ENCODE results near the gene ABCB8. TPM values are rescaled to one million over a fixed set of nuclear protein-coding genes. Genes with fewer than 3 reads are reported as not detected.

Gene ABCB8
- total and polyA plus RNA-seq, 2 of the 8 experiments (the other 6 are each of a cell fraction or from before 2014, with no cell fraction given): 17.7 to 27.0 TPM

Other genes with a start within 250 kb of the ABCB8 start
- 1.2 TPM in 2 replicates for gene TMEM176B, start 228.1 kb upstream of the ABCB8 start, total RNA-seq (2021; fragmentation: NEBNext Ultra II Directional; extraction: Animal tissue kit (Norgen Biotek cat#: 25700))
- gene TMEM176B, start 228.1 kb upstream of the ABCB8 start, polyA plus RNA-seq (2011; rRNA removed): 2.1 and 2.2 TPM in 2 replicates
- gene TMEM176A, start 227.7 kb upstream of the ABCB8 start, total RNA-seq (2021; fragmentation: NEBNext Ultra II Directional; extraction: Animal tissue kit (Norgen Biotek cat#: 25700)): 0.90 and 1.3 TPM in 2 replicates
- gene TMEM176A, start 227.7 kb upstream of the ABCB8 start, polyA plus RNA-seq (2011; rRNA removed): 0.71 and 1.5 TPM in 2 replicates
- gene AOC1, start 175.9 kb upstream of the ABCB8 start, total RNA-seq (2021; fragmentation: NEBNext Ultra II Directional; extraction: Animal tissue kit (Norgen Biotek cat#: 25700)): 0.15 and 0.48 TPM in 2 replicates
- gene AOC1, start 175.9 kb upstream of the ABCB8 start, polyA plus RNA-seq (2011; rRNA removed): 0.17 TPM in 2 replicates
- 7.7 and 8.0 TPM in 2 replicates for gene KCNH2, start 50.1 kb upstream of the ABCB8 start, total RNA-seq (2021; fragmentation: NEBNext Ultra II Directional; extraction: Animal tissue kit (Norgen Biotek cat#: 25700))
- 15.0 and 20.5 TPM in 2 replicates for gene KCNH2, start 50.1 kb upstream of the ABCB8 start, polyA plus RNA-seq (2011; rRNA removed)
- gene NOS3, start 37.4 kb upstream of the ABCB8 start, total RNA-seq (2021; fragmentation: NEBNext Ultra II Directional; extraction: Animal tissue kit (Norgen Biotek cat#: 25700)): 4.4 and 4.7 TPM in 2 replicates
- gene NOS3, start 37.4 kb upstream of the ABCB8 start, polyA plus RNA-seq (2011; rRNA removed): 16.2 and 20.9 TPM in 2 replicates
- 2.3 and 2.6 TPM in 2 replicates for gene ATG9B, start 4.0 kb upstream of the ABCB8 start, total RNA-seq (2021; fragmentation: NEBNext Ultra II Directional; extraction: Animal tissue kit (Norgen Biotek cat#: 25700))
- gene ATG9B, start 4.0 kb upstream of the ABCB8 start, polyA plus RNA-seq (2011; rRNA removed): 1.4 and 2.7 TPM in 2 replicates
- gene ASIC3, start 20.1 kb downstream of the ABCB8 start, total RNA-seq (2021; fragmentation: NEBNext Ultra II Directional; extraction: Animal tissue kit (Norgen Biotek cat#: 25700)): 1.4 and 1.9 TPM in 2 replicates
- 1.6 and 4.3 TPM in 2 replicates for gene ASIC3, start 20.1 kb downstream of the ABCB8 start, polyA plus RNA-seq (2011; rRNA removed)
- 22.7 and 22.8 TPM in 2 replicates for gene CDK5, start 29.4 kb downstream of the ABCB8 start, total RNA-seq (2021; fragmentation: NEBNext Ultra II Directional; extraction: Animal tissue kit (Norgen Biotek cat#: 25700))
- 37.2 and 47.8 TPM in 2 replicates for gene CDK5, start 29.4 kb downstream of the ABCB8 start, polyA plus RNA-seq (2011; rRNA removed)
- 147 and 148 TPM in 2 replicates for gene SLC4A2, start 31.1 kb downstream of the ABCB8 start, total RNA-seq (2021; fragmentation: NEBNext Ultra II Directional; extraction: Animal tissue kit (Norgen Biotek cat#: 25700))
- 72.6 and 105 TPM in 2 replicates for gene SLC4A2, start 31.1 kb downstream of the ABCB8 start, polyA plus RNA-seq (2011; rRNA removed)
- 39.4 and 43.8 TPM in 2 replicates for gene FASTK, start 52.4 kb downstream of the ABCB8 start, total RNA-seq (2021; fragmentation: NEBNext Ultra II Directional; extraction: Animal tissue kit (Norgen Biotek cat#: 25700))
- 84.0 and 116 TPM in 2 replicates for gene FASTK, start 52.4 kb downstream of the ABCB8 start, polyA plus RNA-seq (2011; rRNA removed)
- gene TMUB1, start 55.0 kb downstream of the ABCB8 start, total RNA-seq (2021; fragmentation: NEBNext Ultra II Directional; extraction: Animal tissue kit (Norgen Biotek cat#: 25700)): 41.4 and 48.7 TPM in 2 replicates
- 56.2 and 85.7 TPM in 2 replicates for gene TMUB1, start 55.0 kb downstream of the ABCB8 start, polyA plus RNA-seq (2011; rRNA removed)
- gene AGAP3, start 58.0 kb downstream of the ABCB8 start, total RNA-seq (2021; fragmentation: NEBNext Ultra II Directional; extraction: Animal tissue kit (Norgen Biotek cat#: 25700)): 66.4 and 68.1 TPM in 2 replicates
- gene AGAP3, start 58.0 kb downstream of the ABCB8 start, polyA plus RNA-seq (2011; rRNA removed): 120 and 194 TPM in 2 replicates
- not detected in 2 replicates for gene GBX1, start 139.2 kb downstream of the ABCB8 start, total RNA-seq (2021; fragmentation: NEBNext Ultra II Directional; extraction: Animal tissue kit (Norgen Biotek cat#: 25700))
- not detected in 2 replicates for gene GBX1, start 139.2 kb downstream of the ABCB8 start, polyA plus RNA-seq (2011; rRNA removed)
- gene ASB10, start 158.8 kb downstream of the ABCB8 start, total RNA-seq (2021; fragmentation: NEBNext Ultra II Directional; extraction: Animal tissue kit (Norgen Biotek cat#: 25700)): not detected in 2 replicates
- not detected in 2 replicates for gene ASB10, start 158.8 kb downstream of the ABCB8 start, polyA plus RNA-seq (2011; rRNA removed)
- not detected in 2 replicates for gene H2BK1, start 182.0 kb downstream of the ABCB8 start, total RNA-seq (2021; fragmentation: NEBNext Ultra II Directional; extraction: Animal tissue kit (Norgen Biotek cat#: 25700))
- gene H2BK1, start 182.0 kb downstream of the ABCB8 start, polyA plus RNA-seq (2011; rRNA removed): not detected in 2 replicates
- gene ABCF2, start 198.8 kb downstream of the ABCB8 start, total RNA-seq (2021; fragmentation: NEBNext Ultra II Directional; extraction: Animal tissue kit (Norgen Biotek cat#: 25700)): 51.0 and 55.0 TPM in 2 replicates
- gene ABCF2, start 198.8 kb downstream of the ABCB8 start, polyA plus RNA-seq (2011; rRNA removed): 26.4 and 28.0 TPM in 2 replicates
- gene CHPF2, start 204.0 kb downstream of the ABCB8 start, total RNA-seq (2021; fragmentation: NEBNext Ultra II Directional; extraction: Animal tissue kit (Norgen Biotek cat#: 25700)): 20.6 and 20.8 TPM in 2 replicates
- gene CHPF2, start 204.0 kb downstream of the ABCB8 start, polyA plus RNA-seq (2011; rRNA removed): 14.4 and 20.0 TPM in 2 replicates
- 3.0 and 4.6 TPM in 2 replicates for gene SMARCD3, start 220.2 kb downstream of the ABCB8 start, total RNA-seq (2021; fragmentation: NEBNext Ultra II Directional; extraction: Animal tissue kit (Norgen Biotek cat#: 25700))
- gene SMARCD3, start 220.2 kb downstream of the ABCB8 start, polyA plus RNA-seq (2011; rRNA removed): 5.6 and 6.2 TPM in 2 replicates